GM21529 (cell line): Measurements from ENCODE around the gene SEZ6L.
"Not testable (repeated sequence)": the region's sequence is repeated elsewhere in the genome, so short reads cannot be mapped to it uniquely, and the experiment has no call there.

Experiments used
- ATAC-seq: cut with Tn5 transposase; IDR thresholded peaks from one replicate; pipeline ENCODE4 v1.9.1; 2021; ENCODE audit not compliant: unreplicated experiment

The SEZ6L gene

GRCh38 chr22:26377170-26377830 lies 208.0 kb downstream of the SEZ6L start:
- no peak for ATAC-seq

GRCh38 chr22:26380072-26380830 lies 211.0 kb downstream of the SEZ6L start:
- no peak for ATAC-seq

DNA sequence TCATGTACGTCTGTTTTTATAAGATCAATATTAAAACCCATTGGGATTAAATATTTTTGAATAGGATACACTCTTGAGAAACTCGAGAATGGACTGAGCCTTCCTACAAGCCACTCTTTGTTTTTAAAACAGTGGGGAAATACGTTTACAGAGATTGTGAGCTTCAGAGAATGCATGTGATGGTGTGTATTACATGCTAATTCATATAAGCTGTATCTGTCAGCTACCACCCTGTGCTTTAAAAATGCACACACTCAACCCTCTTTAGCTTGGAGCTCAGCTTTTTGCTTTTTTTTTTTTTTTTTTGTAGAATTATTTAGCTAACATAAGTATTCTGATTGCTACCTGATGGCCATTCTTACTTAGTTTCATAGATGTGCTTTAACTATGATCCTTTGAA lies 213.5 kb downstream of the SEZ6L start:
- no peak for ATAC-seq

- ATAC-seq: no peak
Observed at GRCh38 chr22:26383968-26384556, 214.8 kb downstream of the SEZ6L start.

GRCh38 chr22:26385164-26385563 lies 215.9 kb downstream of the SEZ6L start:
- no peak for ATAC-seq

DNA sequence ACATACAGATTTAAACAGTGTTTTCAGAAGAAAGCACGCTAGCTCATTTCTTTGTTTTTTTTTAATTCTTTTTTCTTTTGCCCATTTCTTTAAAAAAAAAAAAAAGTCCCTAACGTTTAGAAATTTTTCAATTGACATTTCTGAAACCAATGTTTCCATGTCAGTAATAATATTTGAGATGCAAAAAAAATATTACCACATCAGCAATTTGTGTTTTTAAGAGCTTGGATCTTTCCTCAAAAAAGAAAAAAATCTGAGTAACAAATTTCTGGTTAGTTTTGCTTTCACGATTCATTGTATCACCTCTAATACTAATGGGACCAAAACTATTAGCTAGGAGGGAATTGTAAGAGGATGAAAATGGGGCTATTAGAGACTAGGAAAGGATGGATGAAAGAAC lies 219.9 kb downstream of the SEZ6L start:
- ATAC-seq: no peak

DNA sequence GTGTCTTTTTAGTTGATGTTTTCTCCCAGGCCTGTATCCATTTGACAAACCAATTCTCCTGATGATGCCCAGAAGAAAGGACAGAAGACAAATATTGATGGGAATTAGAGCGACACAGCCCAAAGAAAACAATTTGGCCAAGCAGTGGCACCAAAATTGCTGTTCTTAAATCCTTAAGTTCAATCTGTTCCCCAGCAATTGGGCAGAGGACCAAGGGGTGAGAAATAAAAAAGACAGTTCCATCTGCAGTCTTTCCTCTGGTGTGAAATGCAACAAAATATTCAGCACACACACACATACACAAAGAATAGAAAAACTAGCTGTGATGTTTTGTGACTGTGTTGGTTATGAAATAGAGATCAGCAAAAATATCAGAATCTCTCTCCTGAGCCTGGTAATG lies 221.8 kb downstream of the SEZ6L start:
- no peak for ATAC-seq

DNA sequence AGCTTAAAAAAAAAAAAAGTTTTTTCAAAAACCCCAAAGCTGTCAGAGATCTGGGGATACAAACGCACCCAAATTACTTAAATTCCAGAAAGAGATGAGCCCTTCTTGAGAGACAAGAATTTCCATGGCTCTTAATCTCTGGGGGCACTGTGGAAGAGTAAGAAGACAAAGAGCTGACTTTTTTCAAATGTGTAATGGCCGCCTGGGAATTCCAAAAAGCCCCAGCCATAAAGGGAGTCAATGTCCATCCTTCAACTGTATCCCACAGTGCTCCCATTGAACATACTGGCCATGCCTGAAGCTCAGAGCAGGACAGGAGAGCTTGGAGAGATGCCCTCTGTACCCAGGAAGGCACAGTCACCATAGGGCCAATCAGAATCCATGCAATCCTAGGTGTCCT lies 222.4 kb downstream of the SEZ6L start:
- ATAC-seq: no peak

GRCh38 chr22:26393929-26394328 lies 224.7 kb downstream of the SEZ6L start:
- ATAC-seq: no peak

DNA sequence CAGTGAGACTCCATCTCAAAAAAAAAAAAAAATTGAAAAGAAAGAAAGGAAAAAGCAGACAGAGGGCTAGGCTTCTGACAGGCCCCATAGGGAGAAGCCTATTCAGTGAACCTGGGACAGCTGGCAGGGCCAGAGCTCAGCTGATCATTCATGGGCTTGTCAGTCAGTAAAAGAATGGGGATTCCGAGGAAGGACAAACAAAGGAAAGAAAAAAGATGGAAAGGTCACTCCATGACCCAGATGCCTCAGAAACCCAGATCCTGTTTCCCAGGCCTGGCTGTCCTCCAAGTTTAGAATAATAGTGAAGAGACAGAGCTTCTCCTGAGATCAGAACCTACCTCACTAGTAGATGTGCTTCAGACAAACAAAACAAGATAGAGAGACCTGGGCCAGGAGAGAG lies 225.5 kb downstream of the SEZ6L start:
- ATAC-seq: no peak

- no peak for ATAC-seq
Observed at GRCh38 chr22:26395926-26396325, 226.7 kb downstream of the SEZ6L start.

- ATAC-seq: no peak
Observed at GRCh38 chr22:26398741-26399153, 229.5 kb downstream of the SEZ6L start.

DNA sequence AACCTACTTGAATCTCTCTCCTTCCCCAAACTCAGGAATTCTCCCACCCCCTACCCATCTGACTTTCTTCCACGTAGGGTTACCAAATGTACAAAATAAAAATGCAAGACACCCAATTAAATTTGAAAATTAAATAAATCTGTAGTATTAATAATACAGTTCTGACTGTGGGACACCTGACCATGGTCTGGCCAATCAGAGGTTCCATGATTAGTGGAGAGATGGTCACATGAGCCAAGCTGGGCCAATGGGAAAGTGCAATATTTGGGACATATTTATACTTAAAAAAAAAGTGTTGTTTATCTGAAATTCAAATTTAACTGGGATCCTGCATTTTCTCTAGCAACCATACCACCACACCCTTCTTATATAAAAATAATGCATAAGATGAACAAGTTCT lies 230.0 kb downstream of the SEZ6L start:
- no peak for ATAC-seq

- ATAC-seq: no peak
Observed at GRCh38 chr22:26401726-26402125, 232.5 kb downstream of the SEZ6L start.

GRCh38 chr22:26404851-26405421 lies 235.7 kb downstream of the SEZ6L start:
- ATAC-seq: no peak

DNA sequence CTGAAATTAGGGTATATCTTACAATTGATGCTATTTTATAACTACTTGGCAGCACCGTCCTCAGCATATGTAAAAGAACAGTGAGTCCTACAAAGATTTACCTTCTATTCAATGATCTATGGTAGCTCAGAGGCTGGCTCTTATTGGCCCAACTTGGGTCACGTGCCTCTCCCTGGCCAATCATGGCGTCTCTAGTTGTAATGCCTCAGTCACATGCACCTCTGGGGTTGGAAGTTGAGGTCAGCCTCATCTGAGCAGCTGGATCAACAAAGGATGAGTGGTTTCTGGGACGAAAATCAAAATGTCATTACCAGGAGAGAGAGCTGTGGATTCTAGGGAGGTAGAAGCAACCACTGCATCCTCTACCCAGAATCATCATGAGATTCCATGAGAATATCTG lies 236.9 kb downstream of the SEZ6L start:
- no peak for ATAC-seq

DNA sequence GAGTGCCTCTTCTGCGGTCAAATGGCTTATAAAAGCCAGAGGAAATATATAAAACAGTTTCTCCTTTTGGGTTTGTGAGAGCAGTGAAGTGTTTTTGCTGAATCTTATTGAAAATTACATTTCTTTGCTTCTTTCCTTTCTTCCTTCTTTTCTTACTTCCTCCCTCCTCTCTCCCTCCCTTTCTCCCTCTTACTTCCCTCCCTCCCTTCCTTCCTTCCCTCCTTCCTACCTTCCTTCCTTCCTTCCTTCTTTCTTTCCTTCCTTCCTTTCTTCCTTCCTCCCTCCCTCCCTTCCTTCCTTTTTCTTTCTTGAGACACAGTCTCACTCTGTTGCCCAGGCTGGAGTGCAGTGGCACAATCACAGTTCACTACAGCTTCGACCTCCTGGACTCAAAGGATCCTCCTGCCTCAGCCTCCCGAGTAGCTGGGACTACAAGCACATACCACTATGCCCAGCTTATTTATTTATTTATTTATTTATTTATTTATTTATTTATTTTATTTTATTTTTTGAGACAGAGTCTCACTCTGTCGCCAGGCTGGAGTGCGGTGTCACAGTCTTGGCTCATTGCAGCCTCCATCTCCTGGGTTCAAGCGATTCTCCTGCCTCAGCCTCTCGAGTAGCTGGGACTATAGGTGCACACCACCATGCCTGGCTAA lies 239.4 kb downstream of the SEZ6L start:
- ATAC-seq: not testable (repeated sequence)

GRCh38 chr22:26409719-26410335 lies 240.6 kb downstream of the SEZ6L start:
- ATAC-seq: no peak

DNA sequence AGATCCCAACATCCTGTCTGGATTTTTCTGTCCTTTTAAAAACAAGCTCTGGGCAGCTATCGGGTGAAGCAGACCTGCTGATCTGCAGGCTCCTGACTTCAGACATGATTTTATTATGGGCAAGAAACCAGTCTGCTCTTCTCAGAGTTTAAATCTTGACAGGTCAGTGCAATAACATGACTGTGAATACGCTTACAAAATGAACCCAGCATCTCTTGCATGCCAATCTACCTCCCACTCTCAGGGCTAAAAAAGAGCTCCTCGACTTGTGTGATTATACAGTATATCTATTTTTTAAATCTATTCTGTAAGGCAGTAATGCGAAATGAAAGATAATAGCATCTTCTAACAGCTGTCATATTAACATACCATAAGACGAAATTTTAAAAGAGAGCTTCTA lies 241.1 kb downstream of the SEZ6L start:
- no peak for ATAC-seq

- no peak for ATAC-seq
Observed at GRCh38 chr22:26414347-26414746, 245.1 kb downstream of the SEZ6L start.

DNA sequence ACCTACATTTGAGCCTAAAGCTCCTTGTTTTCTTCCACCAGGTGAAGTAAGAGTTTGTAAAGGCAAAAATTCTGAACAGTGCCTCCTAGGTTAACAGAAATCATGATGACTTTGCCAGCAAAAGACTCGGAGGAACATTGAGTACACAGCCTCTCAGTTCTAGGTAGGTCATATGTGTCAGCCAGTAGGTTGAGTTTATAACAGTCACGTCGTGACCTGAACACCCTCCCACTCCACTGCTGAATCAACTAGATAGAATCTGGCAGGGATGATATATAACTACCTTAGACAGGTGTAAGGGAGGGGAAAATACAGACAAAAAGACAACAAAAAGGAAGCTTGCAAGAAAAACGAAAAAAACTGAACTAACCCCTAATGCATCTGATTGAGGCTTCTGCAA lies 247.0 kb downstream of the SEZ6L start:
- no peak for ATAC-seq
